Sigmoid colon (tissue), 7 donors: ENCODE results near the gene CYP2J2. TPM values are rescaled to one million over a fixed set of nuclear protein-coding genes. Genes with fewer than 3 reads are reported as not detected.
A peak's percentile ranks its signal among the peaks of the same experiment; 100 is the strongest.
"Not testable (repeated sequence)": the region's sequence is repeated elsewhere in the genome, so short reads cannot be mapped to it uniquely, and the experiment has no call there.

ENCODE experiments used
- DNase-seq: peaks from one replicate; pipeline ENCODE4 v3.0.0-alpha.2; 2019
- H3K27ac ChIP-seq, 4 donors: fragments of 200-600 bp; sonication (generic); one replicate each; pipeline ENCODE4 v1.5.1; 2016 to 2019; ENCODE audit warnings: mild to moderate bottlenecking in 1 of 4
- H3K27me3 ChIP-seq, 3 donors: fragments of 200-600 bp; sonication (generic); one replicate each; pipeline ENCODE4 v1.5.1; 2019; ENCODE audit warnings: mild to moderate bottlenecking in 1 of 3
- H3K36me3 ChIP-seq, 4 donors: fragments of 200-600 bp; sonication (generic); one replicate each; pipeline ENCODE4 v1.5.1; 2016 to 2019
- H3K4me1 ChIP-seq, 4 donors: fragments of 200-600 bp; sonication (generic); one replicate each; pipeline ENCODE4 v1.5.1; 2017 to 2019
- H3K4me3 ChIP-seq, 4 donors: fragments of 200-600 bp; sonication (generic); one replicate each; pipeline ENCODE4 v1.5.1; 2017 to 2019; ENCODE audit warnings: mild to moderate bottlenecking in 2 of 4, moderate library complexity in 1 of 4
- H3K9me3 ChIP-seq, 4 donors: fragments of 200-600 bp in 3 of 4; sonication (generic) in 3 of 4; one replicate each; pipeline versions ENCODE4 v1.5.1 to v1.6.1; 2013 to 2019
- EP300 ChIP-seq, 4 donors: sonication (generic); formaldehyde crosslinking; IDR thresholded peaks; one replicate each; pipeline ENCODE4 v1.6.1; 2017; ENCODE audit warnings: antibody characterized with exemption in 4 of 4
- POLR2A ChIP-seq, 2 donors: fragments of 450-650 bp; IDR thresholded peaks; one replicate each; pipeline ENCODE4 v1.6.1; 2016; ENCODE audit warnings: antibody characterized with exemption in 2 of 2, mild to moderate bottlenecking in 2 of 2, moderate library complexity in 2 of 2
- POLR2AphosphoS5 ChIP-seq, 4 donors: sonication (generic); formaldehyde crosslinking; IDR thresholded peaks; one replicate each; pipeline ENCODE4 v1.6.1; 2017; ENCODE audit warnings: antibody characterized with exemption in 4 of 4
- WGBS, 2 donors: extraction: QIAGEN DNeasy Blood & Tissue Kit; methylation state at CpG; one replicate each; pipeline ENCODE4 v1.1.7; 2013; 5-methylcytosine and 5-hydroxymethylcytosine counted together
- intact Hi-C: fragments of 100-400 bp; cut with DNase I; formaldehyde crosslinking; loops from one replicate; pipeline ENCODE4 v1.15.1; 2023
- polyA plus RNA-seq, 3 donors: library from polyadenylated mRNA; stranded (reverse); fragments of 200-250 nt; gene quantifications; one replicate each; pipeline ENCODE4 v1.2.3, GENCODE V29; 2013
- total RNA-seq, 4 donors: library from RNA; depleted of rRNA; stranded (reverse); fragments of >200 nt; gene quantifications; one replicate each; pipeline ENCODE4 v1.1.0, GENCODE V29; 2016
- TF ChIP-seq, protein P1 (sequence below), 4 experiments: fragments of 450-650 bp in 3 of 4; fragments of 200-600 bp in 1 of 4; IDR thresholded peaks; one replicate each; pipeline ENCODE4 v1.5.1; 2016 to 2019; ENCODE audit warnings: antibody characterized with exemption in 4 of 4, mild to moderate bottlenecking in 3 of 4, moderate library complexity in 2 of 4
- donor health status: healthy with polysubstance abuse.
- donor health status: Bipolar disorder and iron deficiency.
- donor health status: healthy.

CYP2J2 gene, protein sequence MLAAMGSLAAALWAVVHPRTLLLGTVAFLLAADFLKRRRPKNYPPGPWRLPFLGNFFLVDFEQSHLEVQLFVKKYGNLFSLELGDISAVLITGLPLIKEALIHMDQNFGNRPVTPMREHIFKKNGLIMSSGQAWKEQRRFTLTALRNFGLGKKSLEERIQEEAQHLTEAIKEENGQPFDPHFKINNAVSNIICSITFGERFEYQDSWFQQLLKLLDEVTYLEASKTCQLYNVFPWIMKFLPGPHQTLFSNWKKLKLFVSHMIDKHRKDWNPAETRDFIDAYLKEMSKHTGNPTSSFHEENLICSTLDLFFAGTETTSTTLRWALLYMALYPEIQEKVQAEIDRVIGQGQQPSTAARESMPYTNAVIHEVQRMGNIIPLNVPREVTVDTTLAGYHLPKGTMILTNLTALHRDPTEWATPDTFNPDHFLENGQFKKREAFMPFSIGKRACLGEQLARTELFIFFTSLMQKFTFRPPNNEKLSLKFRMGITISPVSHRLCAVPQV
- 1 to 10 TPM in 1 of 4 donors, under 1 TPM in 2, not detected in 1; 0.54 to 1.1 (median 0.71) TPM for total RNA-seq
- 10 to 100 TPM in 1 of 3 donors, 1 to 10 TPM in 2; 4.2 to 26.9 (median 5.8) TPM for polyA plus RNA-seq

DNA sequence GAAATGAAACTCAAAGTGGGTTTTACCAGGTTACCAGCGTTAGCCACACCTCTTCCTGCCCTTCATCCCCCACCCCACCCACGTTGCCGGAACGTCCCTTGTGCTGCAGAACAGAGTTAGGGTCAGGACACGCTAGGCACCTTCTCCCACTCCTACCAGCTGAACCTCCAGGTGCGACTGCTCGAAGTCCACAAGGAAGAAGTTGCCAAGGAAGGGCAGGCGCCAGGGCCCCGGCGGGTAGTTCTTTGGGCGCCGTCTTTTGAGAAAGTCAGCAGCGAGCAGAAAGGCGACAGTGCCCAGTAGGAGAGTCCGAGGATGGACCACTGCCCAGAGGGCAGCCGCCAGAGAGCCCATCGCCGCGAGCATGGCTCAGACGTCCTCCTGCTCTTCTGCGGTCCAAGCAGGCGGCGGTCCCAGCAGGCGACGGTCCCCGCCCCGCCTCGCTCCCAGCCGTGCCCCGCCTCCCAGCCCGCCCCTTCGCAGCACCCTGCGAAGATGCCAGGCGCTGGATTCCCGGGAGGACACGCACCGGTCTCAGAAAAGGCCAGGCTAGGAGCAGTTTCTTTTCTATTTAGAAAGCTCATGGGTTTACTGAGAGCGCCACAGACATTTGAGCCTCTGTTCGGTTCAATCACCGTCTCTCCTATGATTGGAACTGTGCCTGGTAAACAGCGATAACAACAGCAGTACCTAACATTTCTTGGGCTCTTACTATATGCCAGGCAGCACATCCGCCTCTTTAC lies at the start of gene CYP2J2:
TSS of gene CYP2J2 (minus strand) at position 393 of the 743 bp plus-strand sequence. CDS start at position 366, 27 bp downstream.
- Histone ChIP-seq H3K4me3 (peak within 1 kb of the TSS; percentile 17 to 51 (median 42)), H3K27ac (no peak within 1 kb of the TSS), H3K27me3 (peaks cover 0 to 34% (median 0%) of the 10 kb centered on the region in 3 donors), H3K36me3 (no peaks in the 10 kb centered on the region), H3K4me1 (peaks cover 0 to 11% (median 9%) of the 10 kb centered on the region in 4 donors), H3K9me3 (peaks cover 0 to 7% (median 0%) of the 10 kb centered on the region in 4 donors)
- DNase-seq = no peak
- 2% methylated on average over 42 of the region's 42 CpGs for WGBS, 2 donors
- TF ChIP-seq EP300 (IDR thresholded peaks at IDR 0.05) (no peak), POLR2A (IDR thresholded peaks at IDR 0.05) (no peak), POLR2AphosphoS5 (IDR thresholded peaks at IDR 0.05) (no peak)
- TF ChIP-seq, protein P1, sequence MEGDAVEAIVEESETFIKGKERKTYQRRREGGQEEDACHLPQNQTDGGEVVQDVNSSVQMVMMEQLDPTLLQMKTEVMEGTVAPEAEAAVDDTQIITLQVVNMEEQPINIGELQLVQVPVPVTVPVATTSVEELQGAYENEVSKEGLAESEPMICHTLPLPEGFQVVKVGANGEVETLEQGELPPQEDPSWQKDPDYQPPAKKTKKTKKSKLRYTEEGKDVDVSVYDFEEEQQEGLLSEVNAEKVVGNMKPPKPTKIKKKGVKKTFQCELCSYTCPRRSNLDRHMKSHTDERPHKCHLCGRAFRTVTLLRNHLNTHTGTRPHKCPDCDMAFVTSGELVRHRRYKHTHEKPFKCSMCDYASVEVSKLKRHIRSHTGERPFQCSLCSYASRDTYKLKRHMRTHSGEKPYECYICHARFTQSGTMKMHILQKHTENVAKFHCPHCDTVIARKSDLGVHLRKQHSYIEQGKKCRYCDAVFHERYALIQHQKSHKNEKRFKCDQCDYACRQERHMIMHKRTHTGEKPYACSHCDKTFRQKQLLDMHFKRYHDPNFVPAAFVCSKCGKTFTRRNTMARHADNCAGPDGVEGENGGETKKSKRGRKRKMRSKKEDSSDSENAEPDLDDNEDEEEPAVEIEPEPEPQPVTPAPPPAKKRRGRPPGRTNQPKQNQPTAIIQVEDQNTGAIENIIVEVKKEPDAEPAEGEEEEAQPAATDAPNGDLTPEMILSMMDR (IDR thresholded peaks at IDR 0.05) = no peak
- intact Hi-C loops = no loop called here

DNA sequence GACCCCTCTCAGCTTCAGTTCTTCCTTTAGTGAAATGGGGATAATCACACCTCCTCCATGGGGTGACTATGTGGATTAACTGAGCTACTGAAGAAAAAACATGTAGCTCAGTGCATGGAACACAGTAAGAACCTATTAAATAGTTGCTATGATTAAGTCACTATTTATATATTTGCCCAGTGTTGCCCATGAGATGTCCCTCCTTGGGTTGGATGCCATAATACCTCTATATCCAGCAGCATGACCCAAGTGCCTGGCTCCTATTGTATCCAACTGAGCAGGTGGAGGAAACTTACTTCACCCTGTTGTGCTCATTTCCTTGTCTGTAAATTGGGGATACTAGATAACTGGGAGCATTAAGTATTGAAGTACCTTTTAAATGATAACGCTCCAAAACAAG lies 47.1 kb upstream of the CYP2J2 start:
- no peaks in the 10 kb centered on the region for H3K27me3 ChIP-seq
- no peaks in the 10 kb centered on the region for H3K36me3 ChIP-seq
- no peaks in the 10 kb centered on the region for H3K9me3 ChIP-seq
- TF ChIP-seq, protein P1 (IDR thresholded peaks at IDR 0.05) = no peak
- TF ChIP-seq POLR2AphosphoS5 (IDR thresholded peaks at IDR 0.05) (no peak), POLR2A (IDR thresholded peaks at IDR 0.05) (no peak), EP300 (IDR thresholded peaks at IDR 0.05) (no peak)
- intact Hi-C loops = loop anchor here (5.0 kb wide), 1 partner anchor 1884 kb away; no protein-coding TSS in a partner anchor
- DNase-seq = no peak
- no peak overlapping the region for H3K4me3 ChIP-seq
- no peak overlapping the region for H3K27ac ChIP-seq
- WGBS, 2 donors = 96 to 98% methylated on average over 1 of the region's 1 CpG
- peaks cover 0 to 14% (median 6%) of the 10 kb centered on the region in 4 donors for H3K4me1 ChIP-seq

DNA sequence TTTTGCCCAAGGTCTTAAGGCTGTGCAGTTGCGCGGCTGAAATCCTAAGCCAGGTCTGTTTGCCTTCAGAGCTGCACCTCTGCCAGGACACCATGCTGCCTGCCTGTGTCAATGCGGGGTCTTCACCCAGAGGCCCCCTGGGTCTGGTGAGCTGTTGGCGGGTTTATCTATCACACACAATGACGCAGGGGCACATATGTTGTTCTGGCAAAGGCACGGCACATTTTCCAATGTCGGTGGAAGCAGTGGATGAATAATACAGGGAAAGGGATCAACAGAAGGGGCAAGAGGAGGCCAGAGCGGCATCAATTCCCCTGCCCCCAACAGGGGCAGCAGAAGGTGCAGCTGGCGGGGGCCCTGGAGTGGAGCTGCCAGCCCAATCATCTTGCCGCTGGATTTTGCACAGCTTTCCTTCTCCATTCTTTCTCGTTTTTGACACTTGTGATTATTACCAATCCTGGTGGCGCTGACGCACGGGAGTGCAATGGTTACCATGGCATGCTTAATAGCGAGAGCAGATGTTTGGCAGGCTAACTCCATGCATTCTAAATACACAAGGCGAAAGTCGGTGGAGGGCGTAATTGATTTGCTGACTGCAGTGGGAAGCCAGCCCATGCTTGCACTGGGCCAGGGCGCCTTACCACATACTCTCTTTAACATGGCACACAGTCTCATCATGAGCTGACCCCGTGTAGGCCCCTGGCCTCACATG lies 45.8 kb upstream of the CYP2J2 start:
- 92 to 93% methylated on average over 20 of the region's 20 CpGs for WGBS, 2 donors
- Histone ChIP-seq H3K9me3 (no peaks in the 10 kb centered on the region), H3K27me3 (no peaks in the 10 kb centered on the region), H3K36me3 (no peaks in the 10 kb centered on the region), H3K27ac (no peak overlapping the region), H3K4me3 (no peak overlapping the region), H3K4me1 (peaks cover 0 to 15% (median 7%) of the 10 kb centered on the region in 4 donors)
- no peak for DNase-seq
- intact Hi-C loops = loop anchor here (5.0 kb wide), 1 partner anchor 1885 kb away; no protein-coding TSS in a partner anchor
- no peak for TF ChIP-seq POLR2A (IDR thresholded peaks at IDR 0.05)
- no peak for TF ChIP-seq EP300 (IDR thresholded peaks at IDR 0.05)
- TF ChIP-seq, protein P1 (IDR thresholded peaks at IDR 0.05) = no peak
- TF ChIP-seq POLR2AphosphoS5 (IDR thresholded peaks at IDR 0.05) = no peak

- Histone ChIP-seq H3K4me3 (no peak overlapping the region), H3K9me3 (no peaks in the 10 kb centered on the region), H3K27me3 (no peaks in the 10 kb centered on the region), H3K4me1 (peaks cover 0 to 14% (median 7%) of the 10 kb centered on the region in 4 donors), H3K36me3 (no peaks in the 10 kb centered on the region), H3K27ac (no peak overlapping the region)
- 9 to 14% methylated on average over 19 of the region's 19 CpGs for WGBS, 2 donors
- TF ChIP-seq POLR2A (IDR thresholded peaks at IDR 0.05) = no peak
- TF ChIP-seq, protein P1 (IDR thresholded peaks at IDR 0.05) = peak; percentile 24 to 90 (median 78)
- TF ChIP-seq EP300 (IDR thresholded peaks at IDR 0.05) = no peak
- no peak for TF ChIP-seq POLR2AphosphoS5 (IDR thresholded peaks at IDR 0.05)
- peak; percentile 77 for DNase-seq
- intact Hi-C loops = loop anchor here (5.0 kb wide), 1 partner anchor 1886 kb away; no protein-coding TSS in a partner anchor
These were observed 44.9 kb upstream of the CYP2J2 start for GRCh38 chr1:59971464-59971911.

- peaks cover 0 to 13% (median 6%) of the 10 kb centered on the region in 4 donors for H3K4me1 ChIP-seq
- not testable (repeated sequence) for H3K4me3 ChIP-seq, H3K36me3 ChIP-seq, H3K9me3 ChIP-seq, H3K27ac ChIP-seq, DNase-seq, H3K27me3 ChIP-seq
- intact Hi-C loops = loop anchor here (5.0 kb wide), 1 partner anchor 1888 kb away; no protein-coding TSS in a partner anchor
- WGBS, 2 donors = 97 to 98% methylated on average over 42 of the region's 42 CpGs
These were observed 43.1 kb upstream of the CYP2J2 start for GRCh38 chr1:59969542-59970175.

DNA sequence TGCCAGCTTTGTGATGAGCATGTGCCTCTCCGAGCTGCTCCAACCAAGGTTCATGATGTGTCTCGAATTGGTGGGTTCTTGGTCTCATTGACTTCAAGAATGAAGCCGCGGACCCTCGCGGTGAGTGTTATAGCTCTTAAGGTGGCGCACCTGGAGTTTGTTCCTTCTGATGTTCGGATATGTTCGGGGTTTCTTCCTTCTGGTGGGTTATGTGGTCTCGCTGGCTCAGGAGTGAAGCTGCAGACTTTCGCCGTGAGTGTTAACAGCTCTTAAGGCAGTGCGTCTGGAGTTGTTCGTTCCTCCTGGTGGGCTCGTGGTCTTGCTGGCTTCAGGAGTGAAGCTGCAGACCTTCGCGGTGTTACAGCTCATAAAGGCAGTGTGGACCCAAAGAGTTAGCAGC lies 42.2 kb upstream of the CYP2J2 start:
- H3K9me3 ChIP-seq, intact Hi-C loops, H3K4me3 ChIP-seq, H3K36me3 ChIP-seq, H3K27me3 ChIP-seq, DNase-seq, H3K27ac ChIP-seq: not testable (repeated sequence)
- H3K4me1 ChIP-seq = peaks cover 0 to 13% (median 6%) of the 10 kb centered on the region in 4 donors
- 88 to 92% methylated on average over 17 of the region's 17 CpGs for WGBS, 2 donors
